Measurements from ENCODE around the gene NCOA5.

GRCh38 chr20:46111028-46111835 is 21.5 kb upstream of the NCOA5 start:
- TF ChIP-seq CTCF (conservative IDR thresholded peaks at IDR 0.05; ENCODE audit: low read depth, low read length) = no peak
- TF ChIP-seq EZH2 (IDR thresholded peaks at IDR 0.05; ENCODE audit: borderline replicate concordance, low read depth, low read length, poor library complexity, severe bottlenecking) = no peak
